B cell (primary cell): ENCODE data around the gene MAP2K6.

Source experiments
- CTCF ChIP-seq: fragments of 200-600 bp; IDR thresholded peaks from one replicate; pipeline ENCODE4 v1.8.0; 2022; ENCODE audit warnings: antibody characterized with exemption, mild to moderate bottlenecking
- EZH2 ChIP-seq: IDR thresholded peaks from 2 replicates; pipeline ENCODE4 v1.6.1; 2012; ENCODE audit warnings: borderline replicate concordance, low read depth, mild to moderate bottlenecking, moderate library complexity, low read length; ENCODE audit not compliant: insufficient read depth, poor library complexity, severe bottlenecking

GRCh38 chr17:69492410-69493071 is 78.0 kb downstream of the MAP2K6 start:
- TF ChIP-seq CTCF = no peak
- no peak for TF ChIP-seq EZH2
